Measurements from ENCODE around the gene ZFAND3. TPM values are rescaled to one million over a fixed set of nuclear protein-coding genes. Genes with fewer than 3 reads are reported as not detected.
"Not testable (repeated sequence)": the region's sequence is repeated elsewhere in the genome, so short reads cannot be mapped to it uniquely, and the experiment has no call there.

The ZFAND3 gene
- total RNA-seq, 1 donor from 2014 or later: 43.7 TPM

GRCh38 chr6:37889486-37889885 is 70.0 kb downstream of the ZFAND3 start:
- intact Hi-C loops (cut with micrococcal nuclease): no loop called here

GRCh38 chr6:37891072-37891471 is 71.5 kb downstream of the ZFAND3 start:
- intact Hi-C loops (cut with micrococcal nuclease): no loop called here

GRCh38 chr6:37893257-37893656 is 73.7 kb downstream of the ZFAND3 start:
- intact Hi-C loops (cut with micrococcal nuclease): no loop called here

GRCh38 chr6:37893734-37894133 is 74.2 kb downstream of the ZFAND3 start:
- intact Hi-C loops (cut with micrococcal nuclease): not testable (repeated sequence)

- intact Hi-C loops (cut with micrococcal nuclease): no loop called here
Measured at GRCh38 chr6:37894585-37894984, 75.1 kb downstream of the ZFAND3 start.

- intact Hi-C loops (cut with micrococcal nuclease): no loop called here
Measured at GRCh38 chr6:37897321-37897720, 77.8 kb downstream of the ZFAND3 start.

GRCh38 chr6:37897818-37898515 is 78.4 kb downstream of the ZFAND3 start:
- intact Hi-C loops (cut with micrococcal nuclease): no loop called here

GRCh38 chr6:37903351-37904340 is 84.1 kb downstream of the ZFAND3 start:
- intact Hi-C loops (cut with micrococcal nuclease): no loop called here

GRCh38 chr6:37904590-37904989 is 85.1 kb downstream of the ZFAND3 start:
- intact Hi-C loops (cut with micrococcal nuclease): no loop called here

- intact Hi-C loops (cut with micrococcal nuclease): no loop called here
Measured at GRCh38 chr6:37906121-37906520, 86.6 kb downstream of the ZFAND3 start.

- intact Hi-C loops (cut with micrococcal nuclease): no loop called here
Measured at GRCh38 chr6:37910998-37911397, 91.5 kb downstream of the ZFAND3 start.

GRCh38 chr6:37913210-37913609 is 93.7 kb downstream of the ZFAND3 start:
- intact Hi-C loops (cut with micrococcal nuclease): no loop called here

- intact Hi-C loops (cut with micrococcal nuclease): no loop called here
Measured at GRCh38 chr6:37915463-37915862, 95.9 kb downstream of the ZFAND3 start.

- intact Hi-C loops (cut with micrococcal nuclease): no loop called here
Measured at GRCh38 chr6:37916149-37916548, 96.6 kb downstream of the ZFAND3 start.

GRCh38 chr6:37916675-37917074 is 97.1 kb downstream of the ZFAND3 start:
- intact Hi-C loops (cut with micrococcal nuclease): no loop called here

- intact Hi-C loops (cut with micrococcal nuclease): no loop called here
Measured at GRCh38 chr6:37917566-37917965, 98.0 kb downstream of the ZFAND3 start.

GRCh38 chr6:37919417-37920157 is 100.1 kb downstream of the ZFAND3 start:
- intact Hi-C loops (cut with micrococcal nuclease): no loop called here

- intact Hi-C loops (cut with micrococcal nuclease): no loop called here
Measured at GRCh38 chr6:37920667-37921066, 101.1 kb downstream of the ZFAND3 start.

- intact Hi-C loops (cut with micrococcal nuclease): no loop called here
Measured at GRCh38 chr6:37922563-37922962, 103.0 kb downstream of the ZFAND3 start.

GRCh38 chr6:37923514-37923913 is 104.0 kb downstream of the ZFAND3 start:
- intact Hi-C loops (cut with micrococcal nuclease): no loop called here

- intact Hi-C loops (cut with micrococcal nuclease): no loop called here
Measured at GRCh38 chr6:37926661-37927060, 107.1 kb downstream of the ZFAND3 start.

GRCh38 chr6:37928217-37928616 is 108.7 kb downstream of the ZFAND3 start:
- intact Hi-C loops (cut with micrococcal nuclease): no loop called here
